Neural progenitor cell (in vitro differentiated cells): ENCODE results near the gene AATK.

Source experiments
- EZH2 ChIP-seq: fragments of 200-600 bp; sonication (generic); IDR thresholded peaks from 2 replicates; pipeline ENCODE4 v1.6.1; 2017; ENCODE audit warnings: antibody characterized with exemption, mild to moderate bottlenecking, moderate library complexity
- EZH2phosphoT487 ChIP-seq: fragments of 200-600 bp; sonication (generic); IDR thresholded peaks from 2 replicates; pipeline ENCODE4 v1.6.1; 2017; ENCODE audit warnings: antibody characterized with exemption
- TF ChIP-seq, protein P1 (sequence below): fragments of 200-600 bp; sonication (generic); IDR thresholded peaks from 2 replicates; pipeline ENCODE4 v1.5.1; 2017; ENCODE audit warnings: antibody characterized with exemption, mild to moderate bottlenecking

DNA sequence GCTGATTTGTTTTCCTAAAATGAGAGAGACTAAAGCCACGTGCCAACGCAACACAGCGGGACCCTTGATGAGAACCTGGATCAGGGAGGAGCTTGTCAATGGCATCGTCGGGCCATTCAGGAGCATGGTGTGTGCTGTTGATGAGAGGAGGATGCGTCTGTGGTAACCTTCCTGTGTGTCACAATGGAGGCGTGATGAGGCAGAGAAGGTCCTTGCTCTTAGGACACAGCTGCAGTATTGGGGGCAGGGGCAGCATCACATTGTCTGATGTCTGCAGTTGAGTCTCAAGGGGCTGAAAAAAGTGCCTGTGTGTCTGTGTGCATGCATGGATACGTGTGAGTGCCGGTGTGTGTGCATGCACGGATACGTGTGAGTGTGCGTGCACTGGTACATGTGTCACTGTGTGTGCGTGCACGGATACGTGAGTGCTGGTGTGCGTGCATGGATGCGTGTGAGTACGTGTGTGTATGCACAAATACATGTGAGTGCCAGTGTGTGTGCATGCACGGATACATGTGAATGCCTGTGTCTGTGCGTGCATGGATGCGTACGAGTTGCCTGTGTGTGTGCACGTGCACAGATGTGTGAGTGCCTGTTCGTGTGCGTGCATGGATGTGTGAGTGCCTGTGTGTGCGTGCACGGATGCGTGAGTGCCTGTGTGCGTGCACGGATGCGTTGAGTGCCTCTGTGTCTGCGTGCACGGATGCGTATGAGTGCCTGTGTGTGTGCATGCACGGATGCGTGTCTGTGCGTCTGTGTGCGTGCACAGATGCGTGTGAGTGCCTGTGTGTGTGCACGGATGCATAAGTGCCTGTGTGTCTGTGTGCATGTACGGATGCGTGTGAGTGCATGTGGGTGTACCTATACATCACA is 91.8 kb downstream of the AATK start:
- TF ChIP-seq, protein P1, sequence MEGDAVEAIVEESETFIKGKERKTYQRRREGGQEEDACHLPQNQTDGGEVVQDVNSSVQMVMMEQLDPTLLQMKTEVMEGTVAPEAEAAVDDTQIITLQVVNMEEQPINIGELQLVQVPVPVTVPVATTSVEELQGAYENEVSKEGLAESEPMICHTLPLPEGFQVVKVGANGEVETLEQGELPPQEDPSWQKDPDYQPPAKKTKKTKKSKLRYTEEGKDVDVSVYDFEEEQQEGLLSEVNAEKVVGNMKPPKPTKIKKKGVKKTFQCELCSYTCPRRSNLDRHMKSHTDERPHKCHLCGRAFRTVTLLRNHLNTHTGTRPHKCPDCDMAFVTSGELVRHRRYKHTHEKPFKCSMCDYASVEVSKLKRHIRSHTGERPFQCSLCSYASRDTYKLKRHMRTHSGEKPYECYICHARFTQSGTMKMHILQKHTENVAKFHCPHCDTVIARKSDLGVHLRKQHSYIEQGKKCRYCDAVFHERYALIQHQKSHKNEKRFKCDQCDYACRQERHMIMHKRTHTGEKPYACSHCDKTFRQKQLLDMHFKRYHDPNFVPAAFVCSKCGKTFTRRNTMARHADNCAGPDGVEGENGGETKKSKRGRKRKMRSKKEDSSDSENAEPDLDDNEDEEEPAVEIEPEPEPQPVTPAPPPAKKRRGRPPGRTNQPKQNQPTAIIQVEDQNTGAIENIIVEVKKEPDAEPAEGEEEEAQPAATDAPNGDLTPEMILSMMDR, result no peak
- TF ChIP-seq EZH2phosphoT487, result no peak
- TF ChIP-seq EZH2, result no peak
